Measurements from ENCODE around the gene GRP. TPM values are rescaled to one million over a fixed set of nuclear protein-coding genes. Genes with fewer than 3 reads are reported as not detected.
A peak's percentile ranks its signal among the peaks of the same experiment; 100 is the strongest.

Gene GRP
- total RNA-seq, 1 experiment from 2014 or later = not detected

GRCh38 chr18:59268721-59269562 lies 49.0 kb downstream of the GRP start:
- Histone ChIP-seq H2BK20ac (ENCODE audit: low read depth, low read length, poor library complexity, severe bottlenecking) (no peak overlapping the region), H3K14ac (ENCODE audit: insufficient read depth, low read length) (no peak overlapping the region; the same call in 1 of the 2 replicates), H2BK120ac (ENCODE audit: low read depth, low read length, poor library complexity, severe bottlenecking) (no peak overlapping the region), H2BK5ac (ENCODE audit: insufficient read length, low read length) (no peak overlapping the region), H4K91ac (ENCODE audit: insufficient read length, low read depth, low read length) (no peak overlapping the region), H2AFZ (ENCODE audit: low read length) (no peak overlapping the region), H3K4ac (ENCODE audit: low read depth, low read length) (no peak overlapping the region), H4K5ac (ENCODE audit: insufficient read length, low read depth, low read length) (no peak overlapping the region), H3K79me1 (ENCODE audit: insufficient read depth, low read depth, low read length, poor library complexity, severe bottlenecking) (no peaks in the 10 kb centered on the region), H3K79me2 (ENCODE audit: insufficient read depth, low read length) (no peaks in the 10 kb centered on the region), H3K23me2 (ENCODE audit: insufficient read length, low read depth, low read length, poor library complexity, severe bottlenecking) (peaks cover 19% of the 10 kb centered on the region), H3K27ac (ENCODE audit: insufficient read length, low read depth, low read length) (no peak overlapping the region), H3K4me1 (ENCODE audit: insufficient read depth, low read length) (0 out of 2 replicates have a peak, but pooled peaks cover 2% of the 10 kb centered on the region), H3K23ac (ENCODE audit: insufficient read length, low read depth, low read length) (no peak overlapping the region), H3K4me2 (ENCODE audit: insufficient read depth, insufficient read length, low read length) (peak overlapping the region; percentile 41), H3T11ph (ENCODE audit: low read length) (no peak overlapping the region), H4K20me1 (ENCODE audit: control insufficient read depth, insufficient read depth, insufficient read length) (no peaks in the 10 kb centered on the region), H3K9me3 (ENCODE audit: control insufficient read depth, low read depth, low read length) (no peaks in the 10 kb centered on the region), H3K9ac (ENCODE audit: extremely low read depth, insufficient read length, low read length) (no peak overlapping the region), H3K27me3 (ENCODE audit: insufficient read depth, low read length) (peaks cover 84% of the 10 kb centered on the region), H3K56ac (ENCODE audit: insufficient read length, low read depth, low read length) (no peak overlapping the region), H2BK15ac (ENCODE audit: low read depth, low read length) (no peak overlapping the region), H4K8ac (replicated peaks; ENCODE audit: insufficient read length, low read depth, low read length) (no peak overlapping the region), H2AK5ac (ENCODE audit: insufficient read length, low read length) (no peak overlapping the region), H2BK12ac (ENCODE audit: insufficient read length, low read depth, low read length) (no peak overlapping the region), H3K18ac (ENCODE audit: insufficient read length, low read depth, low read length) (no peak overlapping the region)
- no CpG with 5 or more reads among the region's 90 CpGs for WGBS (ENCODE audit: extremely low coverage, insufficient read length, low lambda C conversion rate)
- H3K27me3 Mint-ChIP-seq (ENCODE audit: low read depth) = peaks cover 97% of the 10 kb centered on the region
- DNase-seq = peak; percentile 89
- H3K9me3 Mint-ChIP-seq = no peaks in the 10 kb centered on the region; a peak in 1 of 5 replicates
- peak; percentile 54; the same call in 2 of the 3 replicates for TF ChIP-seq CTCF (conservative IDR thresholded peaks at IDR 0.05)
- no peaks in the 10 kb centered on the region; a peak in 1 of 7 replicates for H3K36me3 Mint-ChIP-seq (ENCODE audit: insufficient read depth in 1 of 3, low read depth in 3 of 3)
- H3K4me1 Mint-ChIP-seq = peaks cover 26 to 31% of the 10 kb centered on the region in 2 experiments
- peak overlapping the region; percentile 60 to 73 for H3K4me3 Mint-ChIP-seq
- no peak overlapping the region for H3K27ac Mint-ChIP-seq

All from H9 (cell line).